ENCODE results near the gene CACNB1. TPM values are rescaled to one million over a fixed set of nuclear protein-coding genes. Genes with fewer than 3 reads are reported as not detected.

The CACNB1 gene
- polyA plus RNA-seq, 1 of the 3 experiments (the other 2 are of a cell fraction), result 7.4 TPM

GRCh38 chr17:39244016-39244599, 46.6 kb upstream of the CACNB1 start:
- TF ChIP-seq NRF1 (IDR thresholded peaks at IDR 0.05; ENCODE audit: low read depth, low read length), result no peak
- no peak for TF ChIP-seq TAF1 (IDR thresholded peaks at IDR 0.05; ENCODE audit: borderline replicate concordance, low read depth, low read length)
- no peak for TF ChIP-seq JUND (IDR thresholded peaks at IDR 0.05)

GRCh38 chr17:39243155-39243554, 45.7 kb upstream of the CACNB1 start:
- WGBS (ENCODE audit: low lambda C conversion rate), result 86% methylated on average over 8 of the region's 8 CpGs
- no peaks in the 10 kb centered on the region for H3K36me3 ChIP-seq (replicated peaks in 1 of 2; ENCODE audit: control insufficient read depth in 1 of 2, insufficient read depth in 2 of 2, low read length in 1 of 2)
- no peak for DNase-seq
- ChIA-PET CTCF (interaction anchor here (1.7 to 22.6 kb wide), 5 partner anchors 11 to 261 kb away, joined by 7 to 781 read pairs (median 51); partner anchors contain the start of genes CACNB1, RPL19 and STAC2), POLR2A (no interaction called here)
- H3K9ac ChIP-seq, result no peak overlapping the region
- H3K9me2 ChIP-seq, result no peaks in the 10 kb centered on the region
- no peak overlapping the region for H3K27ac ChIP-seq (ENCODE audit: low read depth in 2 of 2, low read length in 1 of 2)
- no peaks in the 10 kb centered on the region for H3K9me3 ChIP-seq
- no peak overlapping the region for H2AFZ ChIP-seq (ENCODE audit: low read depth)
- no peaks in the 10 kb centered on the region for H4K20me1 ChIP-seq (ENCODE audit: insufficient read depth)
- H3K4me3 ChIP-seq (ENCODE audit: low read depth in 2 of 2, low read length in 1 of 2), result no peak overlapping the region
- no peak overlapping the region for H3K4me2 ChIP-seq
- H3K79me2 ChIP-seq (ENCODE audit: insufficient read depth), result no peaks in the 10 kb centered on the region
- no peaks in the 10 kb centered on the region for H3F3A ChIP-seq (replicated peaks; ENCODE audit: insufficient read depth)
- TF ChIP-seq RCOR1 (IDR thresholded peaks at IDR 0.05; ENCODE audit: low read length) (no peak), RFX5 (IDR thresholded peaks at IDR 0.05; ENCODE audit: low read length) (no peak), PBX3 (IDR thresholded peaks at IDR 0.05) (no peak), EP300 (IDR thresholded peaks at IDR 0.05; ENCODE audit: borderline replicate concordance in 1 of 2, low read depth in 1 of 2, low read length in 1 of 2) (no peak), TAF1 (IDR thresholded peaks at IDR 0.05; ENCODE audit: borderline replicate concordance, low read depth, low read length) (no peak), MXI1 (IDR thresholded peaks at IDR 0.05; ENCODE audit: low read depth, low read length) (no peak), NFIC (IDR thresholded peaks at IDR 0.05; ENCODE audit: borderline replicate concordance) (no peak), ZBTB33 (IDR thresholded peaks at IDR 0.05; ENCODE audit: borderline replicate concordance, low read depth) (no peak), SMC3 (IDR thresholded peaks at IDR 0.05; ENCODE audit: low read depth, low read length) (no peak)
- peaks cover 5 to 8% of the 10 kb centered on the region in 2 experiments; a peak in 1 of 4 replicates for H3K4me1 ChIP-seq (ENCODE audit: control insufficient read depth in 1 of 2, insufficient read depth in 2 of 2, low read depth in 1 of 2, low read length in 1 of 2)
- H3K27me3 ChIP-seq (ENCODE audit: insufficient read depth), result no peaks in the 10 kb centered on the region

More at GRCh38 chr17:39244016-39244599, 46.6 kb upstream of the CACNB1 start:
- no peaks in the 10 kb centered on the region for H3K79me2 ChIP-seq (ENCODE audit: insufficient read depth)
- H3K9me2 ChIP-seq, result no peaks in the 10 kb centered on the region
- no peaks in the 10 kb centered on the region for H3K27me3 ChIP-seq (ENCODE audit: insufficient read depth)
- H2AFZ ChIP-seq (ENCODE audit: low read depth), result no peak overlapping the region
- no peaks in the 10 kb centered on the region for H3K9me3 ChIP-seq
- no peaks in the 10 kb centered on the region for H4K20me1 ChIP-seq (ENCODE audit: insufficient read depth)
- ChIA-PET CTCF (interaction anchor here (0.5 to 22.6 kb wide), 30 partner anchors 11 to 466 kb away, joined by 3 to 781 read pairs (median 4); partner anchors contain the start of genes CACNB1, PLXDC1, RPL19 and STAC2), POLR2A (interaction anchor here (1.3 to 2.4 kb wide), 2 partner anchors 38 to 44 kb away, joined by 8 to 19 read pairs; partner anchors contain the start of gene RPL19)
- no peak overlapping the region for H3K4me2 ChIP-seq
- H3K4me1 ChIP-seq (ENCODE audit: control insufficient read depth in 1 of 2, insufficient read depth in 2 of 2, low read depth in 1 of 2, low read length in 1 of 2), result peaks cover 0 to 2% of the 10 kb centered on the region in 2 experiments; a peak in 1 of 4 replicates
- no peak for DNase-seq
- H3F3A ChIP-seq (replicated peaks; ENCODE audit: insufficient read depth), result no peaks in the 10 kb centered on the region
- WGBS (ENCODE audit: low lambda C conversion rate), result 70% methylated on average over 10 of the region's 11 CpGs
- no peak overlapping the region for H3K4me3 ChIP-seq (ENCODE audit: low read depth in 2 of 2, low read length in 1 of 2)
- H3K27ac ChIP-seq (ENCODE audit: low read depth in 2 of 2, low read length in 1 of 2), result no peak overlapping the region
- H3K9ac ChIP-seq, result no peak overlapping the region
- H3K36me3 ChIP-seq (replicated peaks in 1 of 2; ENCODE audit: control insufficient read depth in 1 of 2, insufficient read depth in 2 of 2, low read length in 1 of 2), result no peaks in the 10 kb centered on the region
